K562 (cell line): ENCODE measurements around the gene NR2C2AP. TPM values are rescaled to one million over a fixed set of nuclear protein-coding genes. Genes with fewer than 3 reads are reported as not detected.

Experiments
- ARNT ChIP-seq, 2 experiments: fragments of 450-650 bp; IDR thresholded peaks; 2 replicates each; pipeline ENCODE4 v1.6.1; 2016; ENCODE audit warnings: mild to moderate bottlenecking in 1 of 2
- ATF4 ChIP-seq: fragments of 450-650 bp; formaldehyde crosslinking; IDR thresholded peaks from 2 replicates; pipeline ENCODE4 v1.4.0; 2022; ENCODE audit warnings: mild to moderate bottlenecking, moderate library complexity
- EWSR1 ChIP-seq: fragments of 450-650 bp; IDR thresholded peaks from 2 replicates; pipeline ENCODE4 v1.6.1; 2018; ENCODE audit warnings: borderline replicate concordance, mild to moderate bottlenecking, low read depth, moderate library complexity; ENCODE audit not compliant: partially characterized antibody
- FOXA3 ChIP-seq, 2 experiments: fragments of 450-650 bp in 1 of 2; sonication (generic) in 1 of 2; formaldehyde crosslinking; IDR thresholded peaks in 1 of 2; conservative IDR thresholded peaks in 1 of 2; 2 replicates each; pipeline versions ENCODE4 v1.4.0 to v1.8.0; 2020 to 2022; ENCODE audit warnings: mild to moderate bottlenecking in 2 of 2, missing genetic modification reagents in 1 of 2
- FUS ChIP-seq: fragments of 200-400 bp; formaldehyde crosslinking; optimal IDR thresholded peaks from 2 replicates; pipeline ENCODE3; 2017; ENCODE audit warnings: low read depth, low read length
- HDAC6 ChIP-seq: IDR thresholded peaks from 2 replicates; pipeline ENCODE4 v1.6.1; 2012; ENCODE audit warnings: low read depth, mild to moderate bottlenecking, control low read depth, inconsistent platforms, low read length, moderate library complexity
- HMG20B ChIP-seq: fragments of 250-450 bp; sonication (Bioruptor Pico); IDR thresholded peaks from 2 replicates; pipeline ENCODE4 v1.5.0; 2021; ENCODE audit warnings: mild to moderate bottlenecking
- JUNB ChIP-seq: fragments of 450-650 bp; formaldehyde crosslinking; conservative IDR thresholded peaks from 2 replicates; pipeline ENCODE4 v1.4.0; 2020; ENCODE audit warnings: mild to moderate bottlenecking
- NFXL1 ChIP-seq: fragments of 450-650 bp; formaldehyde crosslinking; IDR thresholded peaks from 2 replicates; pipeline ENCODE4 v1.4.0; 2021; ENCODE audit warnings: mild to moderate bottlenecking
- POLR2G ChIP-seq: fragments of 200-400 bp; formaldehyde crosslinking; IDR thresholded peaks from 2 replicates; pipeline ENCODE4 v1.6.1; 2017; ENCODE audit warnings: low read depth, mild to moderate bottlenecking, antibody characterized with exemption, low read length, moderate library complexity
- PTRF ChIP-seq: fragments of 450-650 bp; IDR thresholded peaks from 2 replicates; pipeline ENCODE4 v1.6.1; 2016; ENCODE audit warnings: mild to moderate bottlenecking, missing genetic modification characterization, missing compliant biosample characterization
- SRSF9 ChIP-seq: fragments of 200-400 bp; formaldehyde crosslinking; IDR thresholded peaks from 2 replicates; pipeline ENCODE4 v1.6.1; 2017; ENCODE audit warnings: low read depth, low read length, borderline replicate concordance
- ZNF134 ChIP-seq: fragments of 250-450 bp; sonication (Bioruptor Pico); conservative IDR thresholded peaks from 2 replicates; pipeline ENCODE4 v1.4.0; 2020
- ZNF184 ChIP-seq: sonication (generic); formaldehyde crosslinking; IDR thresholded peaks from 2 replicates; pipeline ENCODE4 v1.5.0; 2020; ENCODE audit warnings: missing genetic modification reagents
- ZNF57 ChIP-seq: fragments of 450-650 bp; formaldehyde crosslinking; IDR thresholded peaks from 2 replicates; pipeline ENCODE4 v1.4.0; 2020; ENCODE audit warnings: mild to moderate bottlenecking, moderate library complexity
- ZSCAN29 ChIP-seq: fragments of 450-650 bp; IDR thresholded peaks from 2 replicates; pipeline ENCODE4 v1.6.1; 2017
- ZSCAN32 ChIP-seq: fragments of 450-650 bp; formaldehyde crosslinking; IDR thresholded peaks from 2 replicates; pipeline ENCODE4 v1.4.0; 2020; ENCODE audit warnings: mild to moderate bottlenecking, moderate library complexity
- polyA plus RNA-seq, 8 experiments: library from polyadenylated mRNA; depleted of rRNA in 4 of 8; stranded (reverse) in 5 of 8; unstranded in 3 of 8; fragments of >200 nt; fragmentation: Nextera tagmentation in 2 of 8; fragmentation: Illumina TruSeq in 1 of 8; extraction: Ambion mirVana in 2 of 8; extraction: Trizol in 1 of 8; gene quantifications; 2 replicates each; pipeline versions ENCODE4 v1.2.1 to v1.2.3, GENCODE V29; 2011 to 2014; ENCODE audit warnings: inconsistent platforms in 1 of 8, missing spikeins in 1 of 8
- total RNA-seq, 7 experiments: library from RNA; depleted of rRNA in 6 of 7; stranded (reverse); fragments of >200 nt in 6 of 7; fragmentation: Illumina TruSeq in 2 of 7; extraction: Trizol in 2 of 7; gene quantifications; 2 replicates each; pipeline versions ENCODE4 v1.2.1 to v1.2.3, GENCODE V29; 2011 to 2021; ENCODE audit warnings: low replicate concordance in 1 of 7
- TF ChIP-seq, protein P1 (sequence below): IDR thresholded peaks from 2 replicates; pipeline ENCODE4 v1.6.1; 2011; ENCODE audit warnings: borderline replicate concordance, low read depth, mild to moderate bottlenecking, moderate library complexity, low read length; ENCODE audit not compliant: insufficient read depth, poor library complexity, severe bottlenecking
- TF ChIP-seq, protein P2 (sequence below): sonication (generic); formaldehyde crosslinking; IDR thresholded peaks from 2 replicates; pipeline ENCODE4 v1.8.1; 2022; ENCODE audit warnings: missing genetic modification reagents
- TF ChIP-seq, protein P3 (sequence below): sonication (generic); formaldehyde crosslinking; IDR thresholded peaks from 2 replicates; pipeline ENCODE4 v1.8.0; 2022; ENCODE audit warnings: missing genetic modification reagents, mild to moderate bottlenecking, borderline replicate concordance

The NR2C2AP gene
- total and polyA plus RNA-seq, 9 of the 15 experiments (the other 6 are each of a cell fraction or from before 2014, with no cell fraction given): 23.7 to 77.4 (median 32.4) TPM

GRCh38 chr19:19192078-19192882 is 10.9 kb downstream of the NR2C2AP start, which contains the start of the genes BORCS8 and RFXANK (continued):
- TF ChIP-seq FUS (no peak), ZSCAN29 (peak; percentile 74; the same call in 1 of the 2 replicates), ZNF134 (no peak), HDAC6 (no peak), NFXL1 (no peak), ZSCAN32 (CRISPR knock-in tag) (no peak), ZNF184 (CRISPR knock-in tag) (no peak), HMG20B (no peak), ZNF57 (CRISPR knock-in tag) (no peak), ARNT (IDR thresholded peaks at IDR 0.05) (peak in 1 of 2 experiments; percentile 74; a peak in 2 of 4 replicates), POLR2G (peak; percentile 92), PTRF (tag) (no peak), ATF4 (CRISPR knock-in tag) (no peak), JUNB (CRISPR knock-in tag) (no peak), SRSF9 (no peak), EWSR1 (no peak), FOXA3 (CRISPR knock-in tag; conservative IDR thresholded peaks at IDR 0.05 in 1 of 2, IDR thresholded peaks at IDR 0.05 in 1 of 2) (peak in 1 of 2 experiments; percentile 66; a peak in 1 of 4 replicates)
- TF ChIP-seq, protein P1, sequence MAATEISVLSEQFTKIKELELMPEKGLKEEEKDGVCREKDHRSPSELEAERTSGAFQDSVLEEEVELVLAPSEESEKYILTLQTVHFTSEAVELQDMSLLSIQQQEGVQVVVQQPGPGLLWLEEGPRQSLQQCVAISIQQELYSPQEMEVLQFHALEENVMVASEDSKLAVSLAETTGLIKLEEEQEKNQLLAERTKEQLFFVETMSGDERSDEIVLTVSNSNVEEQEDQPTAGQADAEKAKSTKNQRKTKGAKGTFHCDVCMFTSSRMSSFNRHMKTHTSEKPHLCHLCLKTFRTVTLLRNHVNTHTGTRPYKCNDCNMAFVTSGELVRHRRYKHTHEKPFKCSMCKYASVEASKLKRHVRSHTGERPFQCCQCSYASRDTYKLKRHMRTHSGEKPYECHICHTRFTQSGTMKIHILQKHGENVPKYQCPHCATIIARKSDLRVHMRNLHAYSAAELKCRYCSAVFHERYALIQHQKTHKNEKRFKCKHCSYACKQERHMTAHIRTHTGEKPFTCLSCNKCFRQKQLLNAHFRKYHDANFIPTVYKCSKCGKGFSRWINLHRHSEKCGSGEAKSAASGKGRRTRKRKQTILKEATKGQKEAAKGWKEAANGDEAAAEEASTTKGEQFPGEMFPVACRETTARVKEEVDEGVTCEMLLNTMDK: no peak
- TF ChIP-seq, protein P2, sequence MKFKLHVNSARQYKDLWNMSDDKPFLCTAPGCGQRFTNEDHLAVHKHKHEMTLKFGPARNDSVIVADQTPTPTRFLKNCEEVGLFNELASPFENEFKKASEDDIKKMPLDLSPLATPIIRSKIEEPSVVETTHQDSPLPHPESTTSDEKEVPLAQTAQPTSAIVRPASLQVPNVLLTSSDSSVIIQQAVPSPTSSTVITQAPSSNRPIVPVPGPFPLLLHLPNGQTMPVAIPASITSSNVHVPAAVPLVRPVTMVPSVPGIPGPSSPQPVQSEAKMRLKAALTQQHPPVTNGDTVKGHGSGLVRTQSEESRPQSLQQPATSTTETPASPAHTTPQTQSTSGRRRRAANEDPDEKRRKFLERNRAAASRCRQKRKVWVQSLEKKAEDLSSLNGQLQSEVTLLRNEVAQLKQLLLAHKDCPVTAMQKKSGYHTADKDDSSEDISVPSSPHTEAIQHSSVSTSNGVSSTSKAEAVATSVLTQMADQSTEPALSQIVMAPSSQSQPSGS (CRISPR knock-in tag): no peak
- TF ChIP-seq, protein P3, sequence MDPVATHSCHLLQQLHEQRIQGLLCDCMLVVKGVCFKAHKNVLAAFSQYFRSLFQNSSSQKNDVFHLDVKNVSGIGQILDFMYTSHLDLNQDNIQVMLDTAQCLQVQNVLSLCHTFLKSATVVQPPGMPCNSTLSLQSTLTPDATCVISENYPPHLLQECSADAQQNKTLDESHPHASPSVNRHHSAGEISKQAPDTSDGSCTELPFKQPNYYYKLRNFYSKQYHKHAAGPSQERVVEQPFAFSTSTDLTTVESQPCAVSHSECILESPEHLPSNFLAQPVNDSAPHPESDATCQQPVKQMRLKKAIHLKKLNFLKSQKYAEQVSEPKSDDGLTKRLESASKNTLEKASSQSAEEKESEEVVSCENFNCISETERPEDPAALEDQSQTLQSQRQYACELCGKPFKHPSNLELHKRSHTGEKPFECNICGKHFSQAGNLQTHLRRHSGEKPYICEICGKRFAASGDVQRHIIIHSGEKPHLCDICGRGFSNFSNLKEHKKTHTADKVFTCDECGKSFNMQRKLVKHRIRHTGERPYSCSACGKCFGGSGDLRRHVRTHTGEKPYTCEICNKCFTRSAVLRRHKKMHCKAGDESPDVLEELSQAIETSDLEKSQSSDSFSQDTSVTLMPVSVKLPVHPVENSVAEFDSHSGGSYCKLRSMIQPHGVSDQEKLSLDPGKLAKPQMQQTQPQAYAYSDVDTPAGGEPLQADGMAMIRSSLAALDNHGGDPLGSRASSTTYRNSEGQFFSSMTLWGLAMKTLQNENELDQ (CRISPR knock-in tag): peak; percentile 32; the same call in 1 of the 2 replicates
